GM23338 (cell line): ENCODE data around the gene SPRY2. TPM values are rescaled to one million over a fixed set of nuclear protein-coding genes. Genes with fewer than 3 reads are reported as not detected.

Source experiments
- ATAC-seq: fragments of 200-7000 bp; cut with Tn5 transposase; 3 replicates; pipeline ENCODE4 v1.9.1; 2020
- DNase-seq: peaks from one replicate; pipeline ENCODE4 v3.0.0-alpha.2; 2015; ENCODE audit warnings: low spot score
- H2AFZ ChIP-seq: fragments of 200-600 bp; sonication (generic); 2 replicates; pipeline ENCODE4 v1.8.0; 2016; ENCODE audit warnings: antibody characterized with exemption, mild to moderate bottlenecking, moderate library complexity
- H3F3A ChIP-seq: fragments of 200-600 bp; sonication (generic); replicated peaks from 2 replicates; pipeline ENCODE4 v1.8.0; 2017; ENCODE audit warnings: antibody characterized with exemption, mixed run types, low read depth
- H3K27ac ChIP-seq: fragments of 200-600 bp; sonication (generic); 2 replicates; pipeline ENCODE4 v1.6.1; 2016; ENCODE audit warnings: low read depth
- H3K27me3 ChIP-seq: fragments of 200-600 bp; sonication (generic); 2 replicates; pipeline ENCODE4 v1.8.0; 2016; ENCODE audit warnings: mild to moderate bottlenecking, mixed run types, moderate library complexity; ENCODE audit not compliant: insufficient read depth
- H3K36me3 ChIP-seq: fragments of 200-600 bp; sonication (generic); 2 replicates; pipeline ENCODE4 v1.8.0; 2016; ENCODE audit warnings: mild to moderate bottlenecking; ENCODE audit not compliant: insufficient read depth
- H3K4me1 ChIP-seq: fragments of 200-600 bp; sonication (generic); 2 replicates; pipeline ENCODE4 v1.8.0; 2016; ENCODE audit warnings: mild to moderate bottlenecking, moderate library complexity; ENCODE audit not compliant: insufficient read depth
- H3K4me2 ChIP-seq: fragments of 200-600 bp; sonication (generic); 2 replicates; pipeline ENCODE4 v1.7.1; 2017; ENCODE audit warnings: mixed run types
- H3K4me3 ChIP-seq: fragments of 200-600 bp; sonication (generic); 2 replicates; pipeline ENCODE4 v1.6.1; 2016; ENCODE audit warnings: mixed run types
- H3K79me2 ChIP-seq: fragments of 200-600 bp; sonication (generic); replicated peaks from 2 replicates; pipeline ENCODE4 v1.8.0; 2017; ENCODE audit warnings: mild to moderate bottlenecking; ENCODE audit not compliant: insufficient read depth
- H3K9me2 ChIP-seq: fragments of 200-600 bp; sonication (generic); 2 replicates; pipeline ENCODE4 v1.8.0; 2017; ENCODE audit not compliant: insufficient read depth
- H4K20me1 ChIP-seq: fragments of 200-600 bp; sonication (generic); replicated peaks from 2 replicates; pipeline ENCODE4 v1.8.0; 2017; ENCODE audit warnings: mild to moderate bottlenecking; ENCODE audit not compliant: insufficient read depth
- H3K27ac Mint-ChIP-seq: 2 replicates; pipeline ENCODE4 v1.8.0; 2020; ENCODE audit warnings: inconsistent platforms, mild to moderate bottlenecking, moderate library complexity, mixed read lengths
- H3K27me3 Mint-ChIP-seq: 3 replicates; pipeline ENCODE4 v1.8.0; 2022; ENCODE audit warnings: low read depth, mild to moderate bottlenecking, moderate library complexity, mixed read lengths, inconsistent platforms; ENCODE audit not compliant: insufficient read depth, poor library complexity
- H3K36me3 Mint-ChIP-seq: 3 replicates; pipeline ENCODE4 v1.8.0; 2021; ENCODE audit warnings: low read depth, mild to moderate bottlenecking, inconsistent platforms, moderate library complexity, mixed read lengths
- H3K4me1 Mint-ChIP-seq: 3 replicates; pipeline ENCODE4 v1.8.0; 2020; ENCODE audit warnings: mild to moderate bottlenecking, inconsistent platforms, mixed read lengths
- H3K4me3 Mint-ChIP-seq: 3 replicates; pipeline ENCODE4 v1.8.0; 2021; ENCODE audit warnings: moderate library complexity, mild to moderate bottlenecking, inconsistent platforms, mixed read lengths
- H3K9me3 Mint-ChIP-seq: 3 replicates; pipeline ENCODE4 v1.8.0; 2020; ENCODE audit warnings: moderate library complexity, mild to moderate bottlenecking, inconsistent platforms, mixed read lengths
- CREB1 ChIP-seq: fragments of 250-450 bp; sonication (Bioruptor Pico); IDR thresholded peaks from 2 replicates; pipeline ENCODE4 v1.5.0; 2020; ENCODE audit warnings: low read depth, mild to moderate bottlenecking, moderate library complexity
- EZH2 ChIP-seq: fragments of 200-600 bp; sonication (generic); IDR thresholded peaks from one replicate; pipeline ENCODE4 v1.8.0; 2017; ENCODE audit warnings: antibody characterized with exemption, mild to moderate bottlenecking, low read depth; ENCODE audit not compliant: unreplicated experiment
- EZH2phosphoT487 ChIP-seq: fragments of 200-600 bp; sonication (generic); IDR thresholded peaks from one replicate; pipeline ENCODE4 v1.8.1; 2018; ENCODE audit warnings: antibody characterized with exemption; ENCODE audit not compliant: unreplicated experiment
- JUNB ChIP-seq: IDR thresholded peaks from one replicate; pipeline ENCODE4 v1.6.1; 2016; ENCODE audit warnings: antibody characterized with exemption; ENCODE audit not compliant: unreplicated experiment
- NANOG ChIP-seq: IDR thresholded peaks from 2 replicates; pipeline ENCODE4 v1.6.1; 2016; ENCODE audit warnings: antibody characterized with exemption, borderline replicate concordance
- POLR2AphosphoS5 ChIP-seq: IDR thresholded peaks from 2 replicates; pipeline ENCODE4 v1.6.1; 2016; ENCODE audit warnings: antibody characterized with exemption, low read depth
- STAT1 ChIP-seq: IDR thresholded peaks from one replicate; pipeline ENCODE4 v1.6.1; 2016; ENCODE audit warnings: antibody characterized with exemption; ENCODE audit not compliant: unreplicated experiment
- ZNF114 ChIP-seq: fragments of 250-450 bp; sonication (Bioruptor Pico); IDR thresholded peaks from 2 replicates; pipeline ENCODE4 v1.5.0; 2020; ENCODE audit warnings: mild to moderate bottlenecking, moderate library complexity
- ZNF331 ChIP-seq: fragments of 250-450 bp; sonication (Bioruptor Pico); IDR thresholded peaks from 2 replicates; pipeline ENCODE4 v1.5.0; 2020; ENCODE audit warnings: low read depth, mild to moderate bottlenecking, moderate library complexity
- polyA plus RNA-seq: library from polyadenylated mRNA; unstranded; fragments of >200 nt; fragmentation: Nextera tagmentation; extraction: Ambion mirVana; gene quantifications from 2 replicates; pipeline ENCODE4 v1.2.1, GENCODE V29; 2016
- total RNA-seq: library from RNA; depleted of rRNA; stranded (reverse); fragments of >200 nt; shearing (Covaris generic); gene quantifications from 2 replicates; pipeline ENCODE4 v1.2.3, GENCODE V29; 2014
- TF ChIP-seq, protein P1 (sequence below): IDR thresholded peaks from one replicate; pipeline ENCODE4 v1.6.1; 2018; ENCODE audit warnings: antibody characterized with exemption; ENCODE audit not compliant: unreplicated experiment
- TF ChIP-seq, protein P2 (sequence below): IDR thresholded peaks from 2 replicates; pipeline ENCODE4 v1.6.1; 2016; ENCODE audit warnings: antibody characterized with exemption
- TF ChIP-seq, protein P3 (sequence below): fragments of 250-450 bp; sonication (Bioruptor Pico); IDR thresholded peaks from 2 replicates; pipeline ENCODE4 v1.5.0; 2020; ENCODE audit warnings: mild to moderate bottlenecking, moderate library complexity
- TF ChIP-seq, protein P4 (sequence below), 2 experiments: fragments of 200-600 bp in 1 of 2; sonication (generic) in 1 of 2; conservative IDR thresholded peaks; 2 replicates each; pipeline versions ENCODE4 v1.5.1 to v1.6.1; 2016 to 2017; ENCODE audit warnings: antibody characterized with exemption in 2 of 2, low read depth in 2 of 2, mild to moderate bottlenecking in 2 of 2, moderate library complexity in 1 of 2

The SPRY2 gene
- total and polyA plus RNA-seq, 2 experiments from 2014 or later = 21.5 to 39.1 TPM

DNA sequence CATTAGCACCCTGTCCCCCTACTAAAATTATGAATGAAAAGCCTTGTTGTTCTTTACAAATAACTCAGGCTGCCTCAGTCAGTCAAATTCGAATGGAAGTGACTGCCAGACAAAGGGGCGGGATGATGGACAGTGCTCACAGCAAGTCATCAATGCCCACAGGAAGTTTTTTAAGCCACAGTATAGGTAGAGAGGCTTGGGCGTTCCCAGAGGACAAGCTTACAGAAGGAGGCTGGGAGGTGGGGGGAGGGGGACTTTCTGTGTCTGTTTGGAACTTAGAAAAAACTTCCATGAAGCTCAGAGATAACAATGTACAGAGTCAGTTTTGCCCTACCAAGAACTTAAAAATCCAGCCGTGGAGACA is 18.5 kb upstream of the SPRY2 start:
- Histone ChIP-seq H3K79me2 (no peaks in the 10 kb centered on the region), H3K4me3 (peak overlapping the region; percentile 38)
- H3K27ac Mint-ChIP-seq = peak overlapping the region; percentile 91

More for the DNA sequence above, 18.5 kb upstream of the SPRY2 start:
- no peak for TF ChIP-seq POLR2AphosphoS5
- TF ChIP-seq CREB1 (CRISPR knock-in tag) = no peak
- TF ChIP-seq, protein P1, sequence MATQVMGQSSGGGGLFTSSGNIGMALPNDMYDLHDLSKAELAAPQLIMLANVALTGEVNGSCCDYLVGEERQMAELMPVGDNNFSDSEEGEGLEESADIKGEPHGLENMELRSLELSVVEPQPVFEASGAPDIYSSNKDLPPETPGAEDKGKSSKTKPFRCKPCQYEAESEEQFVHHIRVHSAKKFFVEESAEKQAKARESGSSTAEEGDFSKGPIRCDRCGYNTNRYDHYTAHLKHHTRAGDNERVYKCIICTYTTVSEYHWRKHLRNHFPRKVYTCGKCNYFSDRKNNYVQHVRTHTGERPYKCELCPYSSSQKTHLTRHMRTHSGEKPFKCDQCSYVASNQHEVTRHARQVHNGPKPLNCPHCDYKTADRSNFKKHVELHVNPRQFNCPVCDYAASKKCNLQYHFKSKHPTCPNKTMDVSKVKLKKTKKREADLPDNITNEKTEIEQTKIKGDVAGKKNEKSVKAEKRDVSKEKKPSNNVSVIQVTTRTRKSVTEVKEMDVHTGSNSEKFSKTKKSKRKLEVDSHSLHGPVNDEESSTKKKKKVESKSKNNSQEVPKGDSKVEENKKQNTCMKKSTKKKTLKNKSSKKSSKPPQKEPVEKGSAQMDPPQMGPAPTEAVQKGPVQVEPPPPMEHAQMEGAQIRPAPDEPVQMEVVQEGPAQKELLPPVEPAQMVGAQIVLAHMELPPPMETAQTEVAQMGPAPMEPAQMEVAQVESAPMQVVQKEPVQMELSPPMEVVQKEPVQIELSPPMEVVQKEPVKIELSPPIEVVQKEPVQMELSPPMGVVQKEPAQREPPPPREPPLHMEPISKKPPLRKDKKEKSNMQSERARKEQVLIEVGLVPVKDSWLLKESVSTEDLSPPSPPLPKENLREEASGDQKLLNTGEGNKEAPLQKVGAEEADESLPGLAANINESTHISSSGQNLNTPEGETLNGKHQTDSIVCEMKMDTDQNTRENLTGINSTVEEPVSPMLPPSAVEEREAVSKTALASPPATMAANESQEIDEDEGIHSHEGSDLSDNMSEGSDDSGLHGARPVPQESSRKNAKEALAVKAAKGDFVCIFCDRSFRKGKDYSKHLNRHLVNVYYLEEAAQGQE = no peak
- TF ChIP-seq EZH2phosphoT487 = no peak
- TF ChIP-seq STAT1 = no peak
- TF ChIP-seq, protein P2, sequence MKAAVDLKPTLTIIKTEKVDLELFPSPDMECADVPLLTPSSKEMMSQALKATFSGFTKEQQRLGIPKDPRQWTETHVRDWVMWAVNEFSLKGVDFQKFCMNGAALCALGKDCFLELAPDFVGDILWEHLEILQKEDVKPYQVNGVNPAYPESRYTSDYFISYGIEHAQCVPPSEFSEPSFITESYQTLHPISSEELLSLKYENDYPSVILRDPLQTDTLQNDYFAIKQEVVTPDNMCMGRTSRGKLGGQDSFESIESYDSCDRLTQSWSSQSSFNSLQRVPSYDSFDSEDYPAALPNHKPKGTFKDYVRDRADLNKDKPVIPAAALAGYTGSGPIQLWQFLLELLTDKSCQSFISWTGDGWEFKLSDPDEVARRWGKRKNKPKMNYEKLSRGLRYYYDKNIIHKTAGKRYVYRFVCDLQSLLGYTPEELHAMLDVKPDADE = no peak
- TF ChIP-seq, protein P3, sequence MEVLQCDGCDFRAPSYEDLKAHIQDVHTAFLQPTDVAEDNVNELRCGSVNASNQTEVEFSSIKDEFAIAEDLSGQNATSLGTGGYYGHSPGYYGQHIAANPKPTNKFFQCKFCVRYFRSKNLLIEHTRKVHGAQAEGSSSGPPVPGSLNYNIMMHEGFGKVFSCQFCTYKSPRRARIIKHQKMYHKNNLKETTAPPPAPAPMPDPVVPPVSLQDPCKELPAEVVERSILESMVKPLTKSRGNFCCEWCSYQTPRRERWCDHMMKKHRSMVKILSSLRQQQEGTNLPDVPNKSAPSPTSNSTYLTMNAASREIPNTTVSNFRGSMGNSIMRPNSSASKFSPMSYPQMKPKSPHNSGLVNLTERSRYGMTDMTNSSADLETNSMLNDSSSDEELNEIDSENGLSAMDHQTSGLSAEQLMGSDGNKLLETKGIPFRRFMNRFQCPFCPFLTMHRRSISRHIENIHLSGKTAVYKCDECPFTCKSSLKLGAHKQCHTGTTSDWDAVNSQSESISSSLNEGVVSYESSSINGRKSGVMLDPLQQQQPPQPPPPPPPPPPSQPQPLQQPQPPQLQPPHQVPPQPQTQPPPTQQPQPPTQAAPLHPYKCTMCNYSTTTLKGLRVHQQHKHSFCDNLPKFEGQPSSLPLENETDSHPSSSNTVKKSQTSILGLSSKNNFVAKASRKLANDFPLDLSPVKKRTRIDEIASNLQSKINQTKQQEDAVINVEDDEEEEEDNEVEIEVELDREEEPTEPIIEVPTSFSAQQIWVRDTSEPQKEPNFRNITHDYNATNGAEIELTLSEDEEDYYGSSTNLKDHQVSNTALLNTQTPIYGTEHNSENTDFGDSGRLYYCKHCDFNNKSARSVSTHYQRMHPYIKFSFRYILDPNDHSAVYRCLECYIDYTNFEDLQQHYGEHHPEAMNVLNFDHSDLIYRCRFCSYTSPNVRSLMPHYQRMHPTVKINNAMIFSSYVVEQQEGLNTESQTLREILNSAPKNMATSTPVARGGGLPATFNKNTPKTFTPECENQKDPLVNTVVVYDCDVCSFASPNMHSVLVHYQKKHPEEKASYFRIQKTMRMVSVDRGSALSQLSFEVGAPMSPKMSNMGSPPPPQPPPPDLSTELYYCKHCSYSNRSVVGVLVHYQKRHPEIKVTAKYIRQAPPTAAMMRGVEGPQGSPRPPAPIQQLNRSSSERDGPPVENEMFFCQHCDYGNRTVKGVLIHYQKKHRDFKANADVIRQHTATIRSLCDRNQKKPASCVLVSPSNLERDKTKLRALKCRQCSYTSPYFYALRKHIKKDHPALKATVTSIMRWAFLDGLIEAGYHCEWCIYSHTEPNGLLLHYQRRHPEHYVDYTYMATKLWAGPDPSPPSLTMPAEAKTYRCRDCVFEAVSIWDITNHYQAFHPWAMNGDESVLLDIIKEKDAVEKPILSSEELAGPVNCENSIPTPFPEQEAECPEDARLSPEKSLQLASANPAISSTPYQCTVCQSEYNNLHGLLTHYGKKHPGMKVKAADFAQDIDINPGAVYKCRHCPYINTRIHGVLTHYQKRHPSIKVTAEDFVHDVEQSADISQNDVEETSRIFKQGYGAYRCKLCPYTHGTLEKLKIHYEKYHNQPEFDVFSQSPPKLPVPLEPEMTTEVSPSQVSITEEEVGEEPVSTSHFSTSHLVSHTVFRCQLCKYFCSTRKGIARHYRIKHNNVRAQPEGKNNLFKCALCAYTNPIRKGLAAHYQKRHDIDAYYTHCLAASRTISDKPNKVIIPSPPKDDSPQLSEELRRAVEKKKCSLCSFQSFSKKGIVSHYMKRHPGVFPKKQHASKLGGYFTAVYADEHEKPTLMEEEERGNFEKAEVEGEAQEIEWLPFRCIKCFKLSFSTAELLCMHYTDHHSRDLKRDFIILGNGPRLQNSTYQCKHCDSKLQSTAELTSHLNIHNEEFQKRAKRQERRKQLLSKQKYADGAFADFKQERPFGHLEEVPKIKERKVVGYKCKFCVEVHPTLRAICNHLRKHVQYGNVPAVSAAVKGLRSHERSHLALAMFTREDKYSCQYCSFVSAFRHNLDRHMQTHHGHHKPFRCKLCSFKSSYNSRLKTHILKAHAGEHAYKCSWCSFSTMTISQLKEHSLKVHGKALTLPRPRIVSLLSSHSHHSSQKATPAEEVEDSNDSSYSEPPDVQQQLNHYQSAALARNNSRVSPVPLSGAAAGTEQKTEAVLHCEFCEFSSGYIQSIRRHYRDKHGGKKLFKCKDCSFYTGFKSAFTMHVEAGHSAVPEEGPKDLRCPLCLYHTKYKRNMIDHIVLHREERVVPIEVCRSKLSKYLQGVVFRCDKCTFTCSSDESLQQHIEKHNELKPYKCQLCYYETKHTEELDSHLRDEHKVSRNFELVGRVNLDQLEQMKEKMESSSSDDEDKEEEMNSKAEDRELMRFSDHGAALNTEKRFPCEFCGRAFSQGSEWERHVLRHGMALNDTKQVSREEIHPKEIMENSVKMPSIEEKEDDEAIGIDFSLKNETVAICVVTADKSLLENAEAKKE (CRISPR knock-in tag) = no peak
- TF ChIP-seq, protein P4, sequence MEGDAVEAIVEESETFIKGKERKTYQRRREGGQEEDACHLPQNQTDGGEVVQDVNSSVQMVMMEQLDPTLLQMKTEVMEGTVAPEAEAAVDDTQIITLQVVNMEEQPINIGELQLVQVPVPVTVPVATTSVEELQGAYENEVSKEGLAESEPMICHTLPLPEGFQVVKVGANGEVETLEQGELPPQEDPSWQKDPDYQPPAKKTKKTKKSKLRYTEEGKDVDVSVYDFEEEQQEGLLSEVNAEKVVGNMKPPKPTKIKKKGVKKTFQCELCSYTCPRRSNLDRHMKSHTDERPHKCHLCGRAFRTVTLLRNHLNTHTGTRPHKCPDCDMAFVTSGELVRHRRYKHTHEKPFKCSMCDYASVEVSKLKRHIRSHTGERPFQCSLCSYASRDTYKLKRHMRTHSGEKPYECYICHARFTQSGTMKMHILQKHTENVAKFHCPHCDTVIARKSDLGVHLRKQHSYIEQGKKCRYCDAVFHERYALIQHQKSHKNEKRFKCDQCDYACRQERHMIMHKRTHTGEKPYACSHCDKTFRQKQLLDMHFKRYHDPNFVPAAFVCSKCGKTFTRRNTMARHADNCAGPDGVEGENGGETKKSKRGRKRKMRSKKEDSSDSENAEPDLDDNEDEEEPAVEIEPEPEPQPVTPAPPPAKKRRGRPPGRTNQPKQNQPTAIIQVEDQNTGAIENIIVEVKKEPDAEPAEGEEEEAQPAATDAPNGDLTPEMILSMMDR (conservative IDR thresholded peaks at IDR 0.05; ENCODE audit: low read depth in 2 of 2) = no peak
- TF ChIP-seq NANOG = no peak
- no peak; the same call in 1 of the 2 replicates for TF ChIP-seq ZNF114 (CRISPR knock-in tag)
- no peak for TF ChIP-seq JUNB
- TF ChIP-seq ZNF331 (CRISPR knock-in tag) = no peak
- TF ChIP-seq EZH2 = no peak
- no peaks in the 10 kb centered on the region for H3K36me3 ChIP-seq
- H3K4me1 Mint-ChIP-seq = peaks cover 36% of the 10 kb centered on the region
- H3F3A ChIP-seq = peaks cover 6% of the 10 kb centered on the region; the same call in 1 of the 2 replicates
- peak overlapping the region; percentile 65 for H3K4me2 ChIP-seq
- ATAC-seq = peak; percentile 90
- H3K27me3 ChIP-seq = no peaks in the 10 kb centered on the region
- peaks cover 3% of the 10 kb centered on the region; the same call in 1 of the 3 replicates for H3K36me3 Mint-ChIP-seq
- H3K27me3 Mint-ChIP-seq = peaks cover 9% of the 10 kb centered on the region
- DNase-seq = peak; percentile 85
- H3K27ac ChIP-seq = peak overlapping the region; percentile 82
- no peak overlapping the region for H2AFZ ChIP-seq
- peak overlapping the region; percentile 47 for H3K4me3 Mint-ChIP-seq
- peaks cover 23% of the 10 kb centered on the region for H3K4me1 ChIP-seq
- no peaks in the 10 kb centered on the region for H4K20me1 ChIP-seq
- H3K9me2 ChIP-seq = no peaks in the 10 kb centered on the region
- peaks cover 5% of the 10 kb centered on the region; the same call in 1 of the 3 replicates for H3K9me3 Mint-ChIP-seq
